ENCODE measurements around the gene M1AP. TPM values are rescaled to one million over a fixed set of nuclear protein-coding genes. Genes with fewer than 3 reads are reported as not detected.

Gene M1AP
- total RNA-seq, 1 experiment from 2014 or later: not detected

GRCh38 chr2:74507926-74508520 is 140.1 kb downstream of the M1AP start:
- DNase-seq (ENCODE audit: extremely low read depth, low read depth): no peak

Other genes starting within 250 kb of the M1AP start
- 1.2 and 2.2 TPM in 2 replicates for gene C2orf81, start 226.7 kb downstream of the M1AP start, total RNA-seq (2014; rRNA removed; shearing (Covaris generic))
- gene WDR54, start 226.6 kb downstream of the M1AP start, total RNA-seq (2014; rRNA removed; shearing (Covaris generic)): 33.9 and 38.6 TPM in 2 replicates
- 12.3 and 15.7 TPM in 2 replicates for gene RTKN, start 206.4 kb downstream of the M1AP start, total RNA-seq (2014; rRNA removed; shearing (Covaris generic))
- 19.8 and 19.9 TPM in 2 replicates for gene INO80B, start 193.2 kb downstream of the M1AP start, total RNA-seq (2014; rRNA removed; shearing (Covaris generic))
- 44.2 and 48.4 TPM in 2 replicates for gene WBP1, start 189.9 kb downstream of the M1AP start, total RNA-seq (2014; rRNA removed; shearing (Covaris generic))
- 58.9 TPM in 2 replicates for gene MOGS, start 182.9 kb downstream of the M1AP start, total RNA-seq (2014; rRNA removed; shearing (Covaris generic))
- 55.3 and 57.8 TPM in 2 replicates for gene MRPL53, start 175.7 kb downstream of the M1AP start, total RNA-seq (2014; rRNA removed; shearing (Covaris generic))
- gene CCDC142, start 165.3 kb downstream of the M1AP start, total RNA-seq (2014; rRNA removed; shearing (Covaris generic)): 15.6 and 17.6 TPM in 2 replicates
- gene TTC31, start 165.2 kb downstream of the M1AP start, total RNA-seq (2014; rRNA removed; shearing (Covaris generic)): 20.4 and 23.8 TPM in 2 replicates
- gene LBX2, start 148.7 kb downstream of the M1AP start, total RNA-seq (2014; rRNA removed; shearing (Covaris generic)): 0.95 and 1.9 TPM in 2 replicates
- 51.1 and 56.9 TPM in 2 replicates for gene PCGF1, start 140.6 kb downstream of the M1AP start, total RNA-seq (2014; rRNA removed; shearing (Covaris generic))
- gene TLX2, start 133.9 kb downstream of the M1AP start, total RNA-seq (2014; rRNA removed; shearing (Covaris generic)): 0.40 and 0.43 TPM in 2 replicates
- gene DQX1, start 122.1 kb downstream of the M1AP start, total RNA-seq (2014; rRNA removed; shearing (Covaris generic)): 0.12 TPM in 1 of 2 replicates, not detected in the other
- 149 and 161 TPM in 2 replicates for gene AUP1, start 118.6 kb downstream of the M1AP start, total RNA-seq (2014; rRNA removed; shearing (Covaris generic))
- gene HTRA2, start 118.4 kb downstream of the M1AP start, total RNA-seq (2014; rRNA removed; shearing (Covaris generic)): 46.9 and 52.1 TPM in 2 replicates
- gene LOXL3, start 94.4 kb downstream of the M1AP start, total RNA-seq (2014; rRNA removed; shearing (Covaris generic)): 2.9 and 3.1 TPM in 2 replicates
- gene DOK1, start 93.6 kb downstream of the M1AP start, total RNA-seq (2014; rRNA removed; shearing (Covaris generic)): 19.3 and 22.1 TPM in 2 replicates
- 6.4 and 7.1 TPM in 2 replicates for gene SEMA4F, start 5.9 kb upstream of the M1AP start, total RNA-seq (2014; rRNA removed; shearing (Covaris generic))
- gene HK2, start 185.8 kb upstream of the M1AP start, total RNA-seq (2014; rRNA removed; shearing (Covaris generic)): 10.4 and 12.5 TPM in 2 replicates

Measured in NCI-H460 (cell line).